K562 (cell line): ENCODE data around the gene GPR42. TPM values are rescaled to one million over a fixed set of nuclear protein-coding genes. Genes with fewer than 3 reads are reported as not detected.

ENCODE experiments used
- ATAC-seq: fragments of 200-7000 bp; cut with Tn5 transposase; 3 replicates; pipeline ENCODE4 v1.9.1; 2020; ENCODE audit warnings: moderate library complexity
- BruUV-seq: library from RNA; stranded (reverse); fragments of 400-500 nt; replicated peaks from 2 replicates; lab custom pipeline; 2021; lab: Mats Ljungman, UMichigan
- CTCF ChIA-PET: fragments of 300-600 bp; formaldehyde crosslinking; extraction: SDS; loops from one replicate; lab custom pipeline; 2021; ENCODE audit warnings: low intra/inter-chr PET ratio; lab: Yijun Ruan, JAX
- POLR2A ChIA-PET: fragments of 300-600, 350-650 bp; sonication (Branson Sonifier 250); formaldehyde crosslinking; extraction: SDS; loops from one replicate; lab custom pipeline; 2021; ENCODE audit warnings: antibody characterized with exemption, inconsistent platforms; lab: Yijun Ruan, JAX
- DNase-seq, 4 experiments: peaks; one replicate each; pipeline versions ENCODE4 v3.0.0 to v3.0.0-alpha.2; 2011 to 2018; ENCODE audit warnings: low spot score in 3 of 4, mixed read lengths in 3 of 4; ENCODE audit errors: extremely low read depth in 1 of 4
- FAIRE-seq: peaks from 2 replicates; lab custom pipeline; 2011; peaks lifted over from hg19 to GRCh38; lab: Jason Lieb, UNC
- H2AFZ ChIP-seq: 2 replicates; pipeline ENCODE4 v1.6.0; 2011; ENCODE audit warnings: low read depth, low read length, control low read depth, inconsistent platforms
- H3K27ac ChIP-seq: fragments of 200-600 bp; 3 replicates; pipeline ENCODE4 v1.8.0; 2011; ENCODE audit warnings: low read depth, mild to moderate bottlenecking, control low read depth, inconsistent platforms, low read length, moderate library complexity, mixed read lengths; ENCODE audit errors: extremely low read depth
- H3K27me3 ChIP-seq, 2 experiments: fragments of 300-600 bp in 1 of 2; 2 replicates in 1 of 2; 3 replicates in 1 of 2; pipeline versions ENCODE4 v1.6.0 to v1.8.0; 2011; ENCODE audit warnings: inconsistent platforms in 2 of 2, low read length in 2 of 2, mild to moderate bottlenecking in 1 of 2, mixed read lengths in 1 of 2, moderate library complexity in 1 of 2; ENCODE audit not compliant: control insufficient read depth in 2 of 2, insufficient read depth in 2 of 2
- H3K36me3 ChIP-seq: fragments of 300-600 bp; 3 replicates; pipeline ENCODE4 v1.8.0; 2011; ENCODE audit warnings: mild to moderate bottlenecking, low read length, inconsistent platforms; ENCODE audit not compliant: control insufficient read depth, insufficient read depth
- H3K4me1 ChIP-seq, 2 experiments: fragments of 200-600 bp in 1 of 2; replicated peaks in 1 of 2; 2 replicates in 1 of 2; 3 replicates in 1 of 2; pipeline versions ENCODE4 v1.5.1 to v1.8.0; 2011; ENCODE audit warnings: inconsistent platforms in 2 of 2, low read length in 2 of 2, mild to moderate bottlenecking in 1 of 2, mixed read lengths in 1 of 2, moderate library complexity in 1 of 2; ENCODE audit not compliant: control insufficient read depth in 2 of 2, insufficient read depth in 2 of 2
- H3K4me2 ChIP-seq: 2 replicates; pipeline ENCODE4 v1.6.1; 2011; ENCODE audit warnings: low read length, control low read depth, inconsistent platforms, mixed read lengths; ENCODE audit not compliant: insufficient read depth
- H3K4me3 ChIP-seq: fragments of 200-600 bp; sonication (generic), shearing (Covaris generic); 2 replicates; pipeline ENCODE4 v1.5.1; 2016; ENCODE audit warnings: control low read depth, inconsistent platforms
- H3K79me2 ChIP-seq: fragments of 200-600 bp; 3 replicates; pipeline ENCODE4 v1.8.0; 2011; ENCODE audit warnings: low read length, inconsistent platforms; ENCODE audit not compliant: control insufficient read depth, insufficient read depth
- H3K9ac ChIP-seq, 2 experiments: 2 replicates each; pipeline versions ENCODE4 v1.6.0 to v1.6.1; 2011; ENCODE audit warnings: low read depth in 2 of 2, low read length in 2 of 2, control low read depth in 1 of 2, inconsistent platforms in 1 of 2, mild to moderate bottlenecking in 1 of 2, mixed read lengths in 1 of 2; ENCODE audit not compliant: insufficient read depth in 1 of 2
- H3K9me1 ChIP-seq: one replicate; pipeline ENCODE4 v1.6.0; 2011; ENCODE audit warnings: inconsistent platforms, mild to moderate bottlenecking, low read length, moderate library complexity; ENCODE audit not compliant: control insufficient read depth, insufficient read depth
- H3K9me3 ChIP-seq: replicated peaks from 2 replicates; pipeline ENCODE4 v1.5.1; 2011; ENCODE audit warnings: low read depth, low read length, inconsistent platforms; ENCODE audit not compliant: control insufficient read depth, insufficient read depth
- H4K20me1 ChIP-seq: replicated peaks from 2 replicates; pipeline ENCODE4 v1.6.1; 2011; ENCODE audit warnings: low read length, inconsistent platforms, mixed read lengths; ENCODE audit not compliant: control insufficient read depth, insufficient read depth
- BRCA1 ChIP-seq, 2 experiments: fragments of 450-650 bp in 1 of 2; sonication (generic) in 1 of 2; formaldehyde crosslinking in 1 of 2; IDR thresholded peaks; 2 replicates each; pipeline versions ENCODE4 v1.5.0 to v1.6.1; 2017 to 2020; ENCODE audit warnings: mild to moderate bottlenecking in 1 of 2, missing genetic modification reagents in 1 of 2
- ELF1 ChIP-seq: fragments of 200-800 bp; sonication (Bioruptor generic); IDR thresholded peaks from 2 replicates; pipeline ENCODE4 v1.6.1; 2016; ENCODE audit warnings: missing genetic modification characterization, missing compliant biosample characterization
- FOXA3 ChIP-seq, 2 experiments: fragments of 450-650 bp in 1 of 2; sonication (generic) in 1 of 2; formaldehyde crosslinking; IDR thresholded peaks in 1 of 2; conservative IDR thresholded peaks in 1 of 2; 2 replicates each; pipeline versions ENCODE4 v1.4.0 to v1.8.0; 2020 to 2022; ENCODE audit warnings: mild to moderate bottlenecking in 2 of 2, missing genetic modification reagents in 1 of 2
- HMG20A ChIP-seq: fragments of 450-650 bp; formaldehyde crosslinking; conservative IDR thresholded peaks from 2 replicates; pipeline ENCODE4 v1.4.0; 2020; ENCODE audit warnings: mild to moderate bottlenecking, mixed read lengths
- HMG20B ChIP-seq: fragments of 250-450 bp; sonication (Bioruptor Pico); IDR thresholded peaks from 2 replicates; pipeline ENCODE4 v1.5.0; 2021; ENCODE audit warnings: mild to moderate bottlenecking
- HNRNPLL ChIP-seq: fragments of 200-400 bp; formaldehyde crosslinking; IDR thresholded peaks from 2 replicates; pipeline ENCODE4 v1.6.1; 2017; ENCODE audit warnings: low read length, low read depth, mild to moderate bottlenecking; ENCODE audit not compliant: poor library complexity, severe bottlenecking
- NFIC ChIP-seq: fragments of 450-650 bp; IDR thresholded peaks from 2 replicates; pipeline ENCODE4 v1.6.1; 2017; ENCODE audit warnings: mild to moderate bottlenecking, inconsistent platforms
- RUNX1 ChIP-seq: sonication (generic); IDR thresholded peaks from 2 replicates; pipeline ENCODE4 v1.6.1; 2016; ENCODE audit warnings: antibody characterized with exemption, low read depth
- TAF7 ChIP-seq: fragments of 450-650 bp; IDR thresholded peaks from 2 replicates; pipeline ENCODE4 v1.6.1; 2016; ENCODE audit warnings: missing genetic modification characterization, missing compliant biosample characterization
- VEZF1 ChIP-seq: fragments of 200-800 bp; sonication (Bioruptor generic); IDR thresholded peaks from 2 replicates; pipeline ENCODE4 v1.6.1; 2017; ENCODE audit warnings: missing genetic modification characterization, missing compliant biosample characterization
- ZBTB9 ChIP-seq: fragments of 450-650 bp; formaldehyde crosslinking; IDR thresholded peaks from 2 replicates; pipeline ENCODE4 v1.4.0; 2020; ENCODE audit warnings: mild to moderate bottlenecking, moderate library complexity
- ZNF311 ChIP-seq: fragments of 250-450 bp; sonication (Bioruptor Pico); IDR thresholded peaks from 2 replicates; pipeline ENCODE4 v1.4.0; 2020; ENCODE audit warnings: mild to moderate bottlenecking, moderate library complexity
- WGBS: fragments of 100-300 bp; shearing (Covaris generic); methylation state at CpG from one replicate; pipeline ENCODE4 v1.1.6; 2016; ENCODE audit warnings: low coverage, mixed read lengths; ENCODE audit not compliant: insufficient coverage; ENCODE audit errors: missing lambda C conversion rate; 5-methylcytosine and 5-hydroxymethylcytosine counted together
- in situ Hi-C: fragments of 300-500 bp; cut with MboI; formaldehyde crosslinking; loops from 4 replicates; pipeline ENCODE4 v1.15.0; 2018; ENCODE audit warnings: inconsistent platforms, mixed read lengths
- intact Hi-C: fragments of 100-400 bp; cut with micrococcal nuclease; formaldehyde crosslinking; loops from 2 replicates; pipeline ENCODE4 v1.14.2; 2022
- polyA plus RNA-seq, 8 experiments: library from polyadenylated mRNA; depleted of rRNA in 4 of 8; stranded (reverse) in 5 of 8; unstranded in 3 of 8; fragments of >200 nt; fragmentation: Nextera tagmentation in 2 of 8; fragmentation: Illumina TruSeq in 1 of 8; extraction: Ambion mirVana in 2 of 8; extraction: Trizol in 1 of 8; gene quantifications; 2 replicates each; pipeline versions ENCODE4 v1.2.1 to v1.2.3, GENCODE V29; 2011 to 2014; ENCODE audit warnings: inconsistent platforms in 1 of 8, missing spikeins in 1 of 8
- total RNA-seq, 7 experiments: library from RNA; depleted of rRNA in 6 of 7; stranded (reverse); fragments of >200 nt in 6 of 7; fragmentation: Illumina TruSeq in 2 of 7; extraction: Trizol in 2 of 7; gene quantifications; 2 replicates each; pipeline versions ENCODE4 v1.2.1 to v1.2.3, GENCODE V29; 2011 to 2021; ENCODE audit warnings: low replicate concordance in 1 of 7
- TF ChIP-seq, protein P1 (sequence below): fragments of 250-450 bp; sonication (Bioruptor Pico); IDR thresholded peaks from 2 replicates; pipeline ENCODE4 v1.5.0; 2022; ENCODE audit warnings: mild to moderate bottlenecking

The GPR42 gene
- total and polyA plus RNA-seq, 9 of the 15 experiments (the other 6 are each of a cell fraction or from before 2014, with no cell fraction given) = not detected

GRCh38 chr19:35419046-35419445 lies 48.2 kb downstream of the GPR42 start:
- Histone ChIP-seq H3K9me3 (no peaks in the 10 kb centered on the region), H3K4me3 (no peak overlapping the region), H4K20me1 (0 out of 2 replicates have a peak, but pooled peaks cover 4% of the 10 kb centered on the region), H3K27ac (no peak overlapping the region), H3K36me3 (no peaks in the 10 kb centered on the region), H2AFZ (no peak overlapping the region), H3K9me1 (no peaks in the 10 kb centered on the region), H3K4me2 (no peak overlapping the region), H3K9ac (no peak overlapping the region), H3K4me1 (peaks cover 0 to 6% of the 10 kb centered on the region in 2 experiments; a peak in 2 of 5 replicates), H3K79me2 (no peaks in the 10 kb centered on the region), H3K27me3 (peaks cover 46 to 71% of the 10 kb centered on the region in 2 experiments; a peak in 4 of 5 replicates)
- CTCF ChIA-PET = no interaction called here
- TF ChIP-seq HMG20B (CRISPR knock-in tag) = no peak
- no peak for TF ChIP-seq VEZF1 (CRISPR knock-in tag)
- TF ChIP-seq TAF7 (tag) = no peak
- TF ChIP-seq, protein P1, sequence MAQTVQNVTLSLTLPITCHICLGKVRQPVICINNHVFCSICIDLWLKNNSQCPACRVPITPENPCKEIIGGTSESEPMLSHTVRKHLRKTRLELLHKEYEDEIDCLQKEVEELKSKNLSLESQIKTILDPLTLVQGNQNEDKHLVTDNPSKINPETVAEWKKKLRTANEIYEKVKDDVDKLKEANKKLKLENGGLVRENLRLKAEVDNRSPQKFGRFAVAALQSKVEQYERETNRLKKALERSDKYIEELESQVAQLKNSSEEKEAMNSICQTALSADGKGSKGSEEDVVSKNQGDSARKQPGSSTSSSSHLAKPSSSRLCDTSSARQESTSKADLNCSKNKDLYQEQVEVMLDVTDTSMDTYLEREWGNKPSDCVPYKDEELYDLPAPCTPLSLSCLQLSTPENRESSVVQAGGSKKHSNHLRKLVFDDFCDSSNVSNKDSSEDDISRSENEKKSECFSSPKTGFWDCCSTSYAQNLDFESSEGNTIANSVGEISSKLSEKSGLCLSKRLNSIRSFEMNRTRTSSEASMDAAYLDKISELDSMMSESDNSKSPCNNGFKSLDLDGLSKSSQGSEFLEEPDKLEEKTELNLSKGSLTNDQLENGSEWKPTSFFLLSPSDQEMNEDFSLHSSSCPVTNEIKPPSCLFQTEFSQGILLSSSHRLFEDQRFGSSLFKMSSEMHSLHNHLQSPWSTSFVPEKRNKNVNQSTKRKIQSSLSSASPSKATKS (CRISPR knock-in tag) = no peak
- no peak for TF ChIP-seq ZBTB9
- no peak for TF ChIP-seq NFIC
- no peak for TF ChIP-seq RUNX1
- no peak for TF ChIP-seq FOXA3 (CRISPR knock-in tag; conservative IDR thresholded peaks at IDR 0.05 in 1 of 2, IDR thresholded peaks at IDR 0.05 in 1 of 2)
- TF ChIP-seq HMG20A (CRISPR knock-in tag) = no peak
- TF ChIP-seq BRCA1 (IDR thresholded peaks at IDR 0.05) = no peak
- no peak for TF ChIP-seq BRCA1 (CRISPR knock-in tag; IDR thresholded peaks at IDR 0.05)
- no peak for TF ChIP-seq ZNF311 (CRISPR knock-in tag)
- TF ChIP-seq ELF1 = no peak
- TF ChIP-seq HNRNPLL = no peak
- DNase-seq = no peak
- POLR2A ChIA-PET = no interaction called here
- no peak for FAIRE-seq
- 3% methylated on average over 3 of the region's 3 CpGs for WGBS
- in situ Hi-C loops = no loop called here
- BruUV-seq = no TSS peak
- ATAC-seq = no peak
- intact Hi-C loops = no loop called here
